ENCODE data around the gene FBXO27. TPM values are rescaled to one million over a fixed set of nuclear protein-coding genes. Genes with fewer than 3 reads are reported as not detected.
"Not testable (repeated sequence)": the region's sequence is repeated elsewhere in the genome, so short reads cannot be mapped to it uniquely, and the experiment has no call there.

Gene FBXO27
- total and polyA plus RNA-seq, 7 donors: 0.03 to 10.7 (median 0.77) TPM

GRCh38 chr19:39001041-39001440 lies 31.3 kb downstream of the FBXO27 start:
- Histone ChIP-seq H3K27ac (no peak overlapping the region), H3K4me1 (no peaks in the 10 kb centered on the region), H3K9me3 (no peaks in the 10 kb centered on the region), H3K4me3 (no peak overlapping the region), H3K36me3 (ENCODE audit: insufficient read depth in 1 of 2, low read depth in 1 of 2) (no peaks in the 10 kb centered on the region), H3K27me3 (ENCODE audit: insufficient read depth in 3 of 3, low read length in 2 of 3) (no peaks in the 10 kb centered on the region)
- no peak for DNase-seq
- intact Hi-C loops (cut with DNase I): no loop called here
- TF ChIP-seq, protein P1, sequence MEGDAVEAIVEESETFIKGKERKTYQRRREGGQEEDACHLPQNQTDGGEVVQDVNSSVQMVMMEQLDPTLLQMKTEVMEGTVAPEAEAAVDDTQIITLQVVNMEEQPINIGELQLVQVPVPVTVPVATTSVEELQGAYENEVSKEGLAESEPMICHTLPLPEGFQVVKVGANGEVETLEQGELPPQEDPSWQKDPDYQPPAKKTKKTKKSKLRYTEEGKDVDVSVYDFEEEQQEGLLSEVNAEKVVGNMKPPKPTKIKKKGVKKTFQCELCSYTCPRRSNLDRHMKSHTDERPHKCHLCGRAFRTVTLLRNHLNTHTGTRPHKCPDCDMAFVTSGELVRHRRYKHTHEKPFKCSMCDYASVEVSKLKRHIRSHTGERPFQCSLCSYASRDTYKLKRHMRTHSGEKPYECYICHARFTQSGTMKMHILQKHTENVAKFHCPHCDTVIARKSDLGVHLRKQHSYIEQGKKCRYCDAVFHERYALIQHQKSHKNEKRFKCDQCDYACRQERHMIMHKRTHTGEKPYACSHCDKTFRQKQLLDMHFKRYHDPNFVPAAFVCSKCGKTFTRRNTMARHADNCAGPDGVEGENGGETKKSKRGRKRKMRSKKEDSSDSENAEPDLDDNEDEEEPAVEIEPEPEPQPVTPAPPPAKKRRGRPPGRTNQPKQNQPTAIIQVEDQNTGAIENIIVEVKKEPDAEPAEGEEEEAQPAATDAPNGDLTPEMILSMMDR (IDR thresholded peaks at IDR 0.05): no peak
- WGBS, 3 donors: 27 to 39% (median 29%) methylated on average over 7 of the region's 7 CpGs
- ATAC-seq: no peak

GRCh38 chr19:38997576-38997975 lies 34.8 kb downstream of the FBXO27 start:
- H3K27me3 ChIP-seq (ENCODE audit: insufficient read depth in 3 of 3, low read length in 2 of 3); H3K27ac ChIP-seq; intact Hi-C loops (cut with DNase I); H3K9me3 ChIP-seq; H3K36me3 ChIP-seq (ENCODE audit: insufficient read depth in 1 of 2, low read depth in 1 of 2); H3K4me3 ChIP-seq; DNase-seq; H3K4me1 ChIP-seq; ATAC-seq: not testable (repeated sequence)
- 80 to 94% (median 86%) methylated on average over 3 of the region's 3 CpGs for WGBS, 3 donors

GRCh38 chr19:38993271-38993670 lies 39.1 kb downstream of the FBXO27 start:
- WGBS, 3 donors: 57 to 58% (median 57%) methylated on average over 3 of the region's 3 CpGs

GRCh38 chr19:38990949-38991697 lies 41.2 kb downstream of the FBXO27 start:
- no peak overlapping the region for H3K27ac ChIP-seq
- DNase-seq (peak in 1 of 2 donors; percentile 31), ATAC-seq (no peak)
- no peaks in the 10 kb centered on the region for H3K9me3 ChIP-seq
- no peaks in the 10 kb centered on the region for H3K4me1 ChIP-seq
- no peaks in the 10 kb centered on the region for H3K36me3 ChIP-seq (ENCODE audit: insufficient read depth in 1 of 2, low read depth in 1 of 2)
- peaks cover 0 to 19% (median 4%) of the 10 kb centered on the region in 3 donors for H3K27me3 ChIP-seq (ENCODE audit: insufficient read depth in 3 of 3, low read length in 2 of 3)
- no peak overlapping the region for H3K4me3 ChIP-seq
- 41 to 63% (median 44%) methylated on average over 13 of the region's 13 CpGs for WGBS, 3 donors
- TF ChIP-seq, protein P1 (IDR thresholded peaks at IDR 0.05): no peak
- intact Hi-C loops (cut with DNase I): loop anchor here in 1 of 2 donors (5.0 kb wide), 1 partner anchor 1566 kb away; no protein-coding TSS in a partner anchor

More at GRCh38 chr19:38993271-38993670, 39.1 kb downstream of the FBXO27 start:
- ATAC-seq (no peak), DNase-seq (no peak)
- TF ChIP-seq, protein P1 (IDR thresholded peaks at IDR 0.05): no peak
- Histone ChIP-seq H3K4me1 (no peaks in the 10 kb centered on the region), H3K4me3 (no peak overlapping the region), H3K9me3 (no peaks in the 10 kb centered on the region), H3K27ac (no peak overlapping the region), H3K27me3 (ENCODE audit: insufficient read depth in 3 of 3, low read length in 2 of 3) (peaks cover 0 to 15% (median 4%) of the 10 kb centered on the region in 3 donors), H3K36me3 (ENCODE audit: insufficient read depth in 1 of 2, low read depth in 1 of 2) (no peaks in the 10 kb centered on the region)
- intact Hi-C loops (cut with DNase I): loop anchor here in 1 of 2 donors (5.0 kb wide), 1 partner anchor 1564 kb away; no protein-coding TSS in a partner anchor

DNA sequence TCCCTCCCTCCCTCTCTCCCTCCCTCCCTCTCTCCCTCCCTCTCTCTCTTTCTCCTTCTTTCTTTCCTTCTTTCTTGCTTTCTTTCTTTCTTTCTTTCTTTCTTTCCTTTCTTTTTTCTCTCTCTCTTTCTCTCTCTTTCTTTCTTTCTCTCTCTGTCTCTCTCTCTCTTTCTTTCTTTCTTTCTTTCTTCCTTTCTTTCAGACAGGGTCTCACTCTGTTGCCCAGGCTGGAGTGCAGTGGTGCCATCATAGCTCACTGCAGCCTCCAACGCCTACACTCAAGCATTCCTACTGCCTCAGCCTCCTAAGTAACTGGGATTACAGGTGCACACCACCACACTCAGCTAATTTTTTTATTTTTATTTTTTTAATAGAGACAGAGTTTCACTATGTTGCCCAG lies 42.7 kb downstream of the FBXO27 start:
- not testable (repeated sequence) for H3K4me1 ChIP-seq; ATAC-seq; H3K36me3 ChIP-seq (ENCODE audit: insufficient read depth in 1 of 2, low read depth in 1 of 2); H3K4me3 ChIP-seq; H3K9me3 ChIP-seq; H3K27ac ChIP-seq; DNase-seq
- WGBS, 3 donors: 68 to 96% (median 72%) methylated on average over 1 of the region's 1 CpG
- intact Hi-C loops (cut with DNase I): loop anchor here in 1 of 2 donors (5.0 kb wide), 1 partner anchor 1568 kb away; no protein-coding TSS in a partner anchor
- H3K27me3 ChIP-seq (ENCODE audit: insufficient read depth in 3 of 3, low read length in 2 of 3): peaks cover 0 to 19% (median 8%) of the 10 kb centered on the region in 3 donors
